ENCODE data around the gene RPL10. TPM values are rescaled to one million over a fixed set of nuclear protein-coding genes. Genes with fewer than 3 reads are reported as not detected.

RPL10 gene
- total and polyA plus RNA-seq, 2 of the 13 experiments (the other 11 are each of a cell fraction or from before 2014, with no cell fraction given) = 2,381 to 4,713 TPM

GRCh38 chrX:154428176-154429171 lies 30.3 kb downstream of the RPL10 start, which contains the start of gene ATP6AP1 (continued):
- peak; percentile 68; the same call in 1 of the 2 replicates for TF ChIP-seq MXD1 (CRISPR knock-in tag; IDR thresholded peaks at IDR 0.05)
- no peak for TF ChIP-seq KLF13 (CRISPR knock-in tag; IDR thresholded peaks at IDR 0.05)
- TF ChIP-seq MAZ (IDR thresholded peaks at IDR 0.05; ENCODE audit: borderline replicate concordance, low read depth, low read length) = 0 out of 2 replicates have a peak, but pooled peaks have one; percentile 51
- TF ChIP-seq MAZ (CRISPR knock-in tag; IDR thresholded peaks at IDR 0.05; ENCODE audit: low read depth) = peak; percentile 41; the same call in 1 of the 2 replicates
- no peak for TF ChIP-seq ATRX (CRISPR knock-in tag; IDR thresholded peaks at IDR 0.05; ENCODE audit: borderline replicate concordance)
- TF ChIP-seq MAFK (conservative IDR thresholded peaks at IDR 0.05 in 1 of 2, IDR thresholded peaks at IDR 0.05 in 1 of 2; ENCODE audit: low read length in 2 of 2) = no peak
- no peak for TF ChIP-seq MLX (CRISPR knock-in tag; IDR thresholded peaks at IDR 0.05)
- no peak for TF ChIP-seq NR3C1 (CRISPR knock-in tag; IDR thresholded peaks at IDR 0.05)
- no peak for TF ChIP-seq ZNF205 (CRISPR knock-in tag; IDR thresholded peaks at IDR 0.05)
- no peak for TF ChIP-seq SNAPC4 (CRISPR knock-in tag; IDR thresholded peaks at IDR 0.05)
- peak; percentile 25; the same call in 1 of the 2 replicates for TF ChIP-seq ZNF891 (CRISPR knock-in tag; IDR thresholded peaks at IDR 0.05)
- TF ChIP-seq ZNF468 (CRISPR knock-in tag; IDR thresholded peaks at IDR 0.05) = no peak
- TF ChIP-seq FOXO1 (CRISPR knock-in tag; IDR thresholded peaks at IDR 0.05) = no peak; the same call in 1 of the 2 replicates
- TF ChIP-seq KAT7 (CRISPR knock-in tag; IDR thresholded peaks at IDR 0.05; ENCODE audit: borderline replicate concordance) = peak; percentile 77; the same call in 1 of the 2 replicates
- no peak for TF ChIP-seq ZNF639 (CRISPR knock-in tag; conservative IDR thresholded peaks at IDR 0.05)
- no peak for TF ChIP-seq IKZF4 (CRISPR knock-in tag; IDR thresholded peaks at IDR 0.05; ENCODE audit: borderline replicate concordance, low read depth, not compliant biosample characterization)
- TF ChIP-seq ZBTB21 (CRISPR knock-in tag; IDR thresholded peaks at IDR 0.05) = no peak
- peak; percentile 25; the same call in 1 of the 2 replicates for TF ChIP-seq GATA4 (IDR thresholded peaks at IDR 0.05; ENCODE audit: borderline replicate concordance, low read depth)
- TF ChIP-seq GMEB2 (CRISPR knock-in tag; IDR thresholded peaks at IDR 0.05; ENCODE audit: low read depth) = peak; percentile 21; the same call in 1 of the 2 replicates

Data from HepG2 (cell line).